Erythroblast (primary cell): ENCODE data around the gene ULBP2.
"Not testable (repeated sequence)": the region's sequence is repeated elsewhere in the genome, so short reads cannot be mapped to it uniquely, and the experiment has no call there.

Experiments used
- GATA1 ChIP-seq: IDR thresholded peaks from 2 replicates; pipeline ENCODE4 v1.6.1; 2011; ENCODE audit warnings: low read depth, mild to moderate bottlenecking, control low read depth, low read length, moderate library complexity
- POLR2A ChIP-seq: IDR thresholded peaks from 2 replicates; pipeline ENCODE4 v1.6.1; 2011; ENCODE audit warnings: mild to moderate bottlenecking, low read length

DNA sequence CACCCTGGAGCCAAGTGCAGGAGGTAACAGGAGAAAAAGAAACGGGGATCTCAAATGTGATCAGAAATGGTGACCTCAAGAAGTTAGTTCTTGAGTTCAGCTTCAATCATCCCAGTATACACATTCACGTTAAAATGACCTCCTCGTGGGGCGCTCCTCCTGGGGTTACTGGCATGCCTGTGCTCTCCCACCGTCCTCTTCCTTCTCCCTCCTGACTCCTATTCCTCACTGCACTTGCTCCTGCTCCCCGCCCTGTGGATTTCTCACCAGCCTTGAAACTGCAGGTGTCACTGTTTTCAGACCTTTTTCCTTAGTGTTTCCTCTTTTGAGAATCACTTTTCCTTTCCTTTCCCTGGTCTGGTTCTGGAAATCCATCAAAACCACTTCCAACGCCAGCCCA, 4.8 kb downstream of the ULBP2 start:
- not testable (repeated sequence) for TF ChIP-seq POLR2A, GATA1
